DOHH2 (cell line): ENCODE results near the gene TRIM14.

Experiments used
- H3F3A ChIP-seq: fragments of 200-600 bp; sonication (generic), shearing (Covaris generic); 2 replicates; pipeline ENCODE4 v1.6.0; 2016; ENCODE audit warnings: antibody characterized with exemption, mild to moderate bottlenecking; ENCODE audit not compliant: control insufficient read depth, insufficient read depth
- H3K27ac ChIP-seq: fragments of 200-600 bp; sonication (generic); 2 replicates; pipeline ENCODE4 v1.5.1; 2014; ENCODE audit warnings: low read depth, mild to moderate bottlenecking, low read length, moderate library complexity
- H3K27me3 ChIP-seq: fragments of 200-600 bp; sonication (generic); 2 replicates; pipeline ENCODE4 v1.6.1; 2014; ENCODE audit warnings: mild to moderate bottlenecking, low read length, mixed read lengths; ENCODE audit not compliant: control insufficient read depth
- H3K36me3 ChIP-seq: fragments of 200-600 bp; sonication (generic); 2 replicates; pipeline ENCODE4 v1.6.1; 2014; ENCODE audit warnings: mild to moderate bottlenecking, low read length, moderate library complexity, mixed read lengths; ENCODE audit not compliant: control insufficient read depth
- H3K4me1 ChIP-seq: fragments of 200-600 bp; sonication (generic); 2 replicates; pipeline ENCODE4 v1.6.1; 2014; ENCODE audit warnings: mild to moderate bottlenecking, low read length, mixed read lengths; ENCODE audit not compliant: control insufficient read depth
- H3K4me2 ChIP-seq: fragments of 200-600 bp; sonication (generic); 2 replicates; pipeline ENCODE4 v1.6.0; 2014; ENCODE audit warnings: mild to moderate bottlenecking, low read length, moderate library complexity
- H3K4me3 ChIP-seq: fragments of 200-600 bp; sonication (generic); 2 replicates; pipeline ENCODE4 v1.5.1; 2014; ENCODE audit warnings: mild to moderate bottlenecking, low read length, mixed read lengths
- H3K79me2 ChIP-seq: fragments of 200-600 bp; sonication (generic); 2 replicates; pipeline ENCODE4 v1.6.1; 2014; ENCODE audit warnings: mild to moderate bottlenecking, low read length, mixed read lengths; ENCODE audit not compliant: control insufficient read depth
- H3K9me2 ChIP-seq: fragments of 200-600 bp; sonication (generic); replicated peaks from 2 replicates; pipeline ENCODE4 v1.6.1; 2014; ENCODE audit warnings: mild to moderate bottlenecking, low read length, mixed read lengths; ENCODE audit not compliant: control insufficient read depth
- H3K9me3 ChIP-seq: fragments of 200-600 bp; sonication (generic); 2 replicates; pipeline ENCODE4 v1.6.1; 2014; ENCODE audit warnings: antibody characterized with exemption, low read length, mixed read lengths; ENCODE audit not compliant: control insufficient read depth, insufficient read depth
- H4K20me1 ChIP-seq: fragments of 200-600 bp; sonication (generic); 2 replicates; pipeline ENCODE4 v1.6.0; 2014; ENCODE audit warnings: low read depth, mild to moderate bottlenecking, antibody characterized with exemption, low read length, moderate library complexity; ENCODE audit not compliant: control insufficient read depth, insufficient read depth
- EZH2phosphoT487 ChIP-seq: fragments of 200-600 bp; sonication (generic); IDR thresholded peaks from 2 replicates; pipeline ENCODE4 v1.6.1; 2017; ENCODE audit warnings: borderline replicate concordance, mild to moderate bottlenecking, antibody characterized with exemption, low read length, moderate library complexity, mixed read lengths
- TF ChIP-seq, protein P1 (sequence below): fragments of 200-600 bp; sonication (generic); IDR thresholded peaks from one replicate; pipeline ENCODE4 v1.5.1; 2014; ENCODE audit warnings: antibody characterized with exemption, mild to moderate bottlenecking, low read depth, low read length; ENCODE audit not compliant: poor library complexity, severe bottlenecking

Gene TRIM14

GRCh38 chr9:98100456-98100855 lies 18.6 kb downstream of the TRIM14 start:
- Histone ChIP-seq H3K27ac (no peak overlapping the region), H3K4me2 (peak overlapping the region; percentile 12), H4K20me1 (no peaks in the 10 kb centered on the region), H3K27me3 (no peaks in the 10 kb centered on the region), H3F3A (peaks cover 22% of the 10 kb centered on the region), H3K4me3 (0 out of 2 replicates have a peak overlapping the region, but pooled peaks have one; percentile 1), H3K4me1 (peaks cover 76% of the 10 kb centered on the region), H3K9me2 (no peaks in the 10 kb centered on the region), H3K79me2 (peaks cover 30% of the 10 kb centered on the region), H3K9me3 (no peaks in the 10 kb centered on the region), H3K36me3 (peaks cover 55% of the 10 kb centered on the region)
- TF ChIP-seq, protein P1, sequence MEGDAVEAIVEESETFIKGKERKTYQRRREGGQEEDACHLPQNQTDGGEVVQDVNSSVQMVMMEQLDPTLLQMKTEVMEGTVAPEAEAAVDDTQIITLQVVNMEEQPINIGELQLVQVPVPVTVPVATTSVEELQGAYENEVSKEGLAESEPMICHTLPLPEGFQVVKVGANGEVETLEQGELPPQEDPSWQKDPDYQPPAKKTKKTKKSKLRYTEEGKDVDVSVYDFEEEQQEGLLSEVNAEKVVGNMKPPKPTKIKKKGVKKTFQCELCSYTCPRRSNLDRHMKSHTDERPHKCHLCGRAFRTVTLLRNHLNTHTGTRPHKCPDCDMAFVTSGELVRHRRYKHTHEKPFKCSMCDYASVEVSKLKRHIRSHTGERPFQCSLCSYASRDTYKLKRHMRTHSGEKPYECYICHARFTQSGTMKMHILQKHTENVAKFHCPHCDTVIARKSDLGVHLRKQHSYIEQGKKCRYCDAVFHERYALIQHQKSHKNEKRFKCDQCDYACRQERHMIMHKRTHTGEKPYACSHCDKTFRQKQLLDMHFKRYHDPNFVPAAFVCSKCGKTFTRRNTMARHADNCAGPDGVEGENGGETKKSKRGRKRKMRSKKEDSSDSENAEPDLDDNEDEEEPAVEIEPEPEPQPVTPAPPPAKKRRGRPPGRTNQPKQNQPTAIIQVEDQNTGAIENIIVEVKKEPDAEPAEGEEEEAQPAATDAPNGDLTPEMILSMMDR: no peak
- no peak for TF ChIP-seq EZH2phosphoT487

DNA sequence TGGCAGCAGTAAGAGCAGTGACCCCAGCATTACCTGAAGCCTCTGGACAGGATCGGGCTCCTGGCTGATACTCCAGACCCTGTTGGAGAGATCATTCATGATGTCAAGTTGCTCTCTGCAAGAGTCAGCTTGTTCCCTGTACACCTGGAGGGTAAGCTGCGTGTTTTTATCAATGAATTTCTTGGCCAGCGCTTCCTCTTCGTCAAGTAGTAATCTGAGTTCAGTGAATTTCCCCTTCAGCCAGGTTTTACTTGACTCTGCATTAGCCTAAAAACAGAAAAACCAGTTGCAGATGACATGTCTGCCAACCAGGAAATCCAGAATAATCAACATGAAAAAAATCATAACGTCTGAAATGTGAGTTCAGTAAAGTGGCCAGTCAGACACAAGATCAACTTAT lies 19.1 kb downstream of the TRIM14 start:
- Histone ChIP-seq H3K4me2 (peak overlapping the region; percentile 12), H3K4me1 (peaks cover 70% of the 10 kb centered on the region)
- no peak for TF ChIP-seq EZH2phosphoT487
- TF ChIP-seq, protein P1: no peak

GRCh38 chr9:98099346-98099745 lies 19.7 kb downstream of the TRIM14 start:
- Histone ChIP-seq H3K36me3 (peaks cover 48% of the 10 kb centered on the region), H3K79me2 (peaks cover 19% of the 10 kb centered on the region), H3K9me2 (no peaks in the 10 kb centered on the region), H3F3A (peaks cover 22% of the 10 kb centered on the region), H4K20me1 (no peaks in the 10 kb centered on the region), H3K27me3 (no peaks in the 10 kb centered on the region), H3K4me2 (no peak overlapping the region), H3K9me3 (no peaks in the 10 kb centered on the region), H3K4me1 (peaks cover 64% of the 10 kb centered on the region), H3K27ac (no peak overlapping the region), H3K4me3 (no peak overlapping the region)
- TF ChIP-seq, protein P1: no peak
- TF ChIP-seq EZH2phosphoT487: no peak

More for the DNA sequence above, 19.1 kb downstream of the TRIM14 start:
- Histone ChIP-seq H3K4me3 (0 out of 2 replicates have a peak overlapping the region, but pooled peaks have one; percentile 1), H4K20me1 (no peaks in the 10 kb centered on the region), H3K36me3 (peaks cover 52% of the 10 kb centered on the region), H3F3A (peaks cover 22% of the 10 kb centered on the region), H3K9me2 (no peaks in the 10 kb centered on the region), H3K9me3 (no peaks in the 10 kb centered on the region), H3K27ac (no peak overlapping the region), H3K79me2 (peaks cover 24% of the 10 kb centered on the region), H3K27me3 (no peaks in the 10 kb centered on the region)

DNA sequence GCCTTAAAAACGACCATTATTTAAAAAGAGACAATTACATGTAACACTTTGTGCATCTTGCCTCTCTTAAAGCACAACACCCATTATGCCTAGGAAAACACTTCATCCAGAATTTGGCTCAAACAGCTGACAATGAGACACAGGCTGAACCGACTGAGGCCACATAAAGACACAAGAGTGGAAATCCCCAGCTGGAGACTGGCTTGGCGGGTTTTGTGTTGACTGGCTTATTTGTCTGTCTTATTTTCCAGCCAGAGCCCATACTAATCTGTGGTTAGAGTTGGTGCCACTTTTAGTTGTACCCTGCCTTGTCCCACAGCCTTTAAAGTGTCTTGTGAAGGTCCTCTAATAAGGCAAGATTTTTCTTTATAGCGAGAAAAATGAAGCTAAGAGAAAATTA lies 21.2 kb downstream of the TRIM14 start:
- no peak overlapping the region for H3K27ac ChIP-seq

More for the DNA sequence above, 21.2 kb downstream of the TRIM14 start:
- peaks cover 16% of the 10 kb centered on the region for H3F3A ChIP-seq
- no peaks in the 10 kb centered on the region for H3K9me2 ChIP-seq
- H3K27me3 ChIP-seq: no peaks in the 10 kb centered on the region
- peaks cover 42% of the 10 kb centered on the region for H3K36me3 ChIP-seq
- H3K4me1 ChIP-seq: peaks cover 49% of the 10 kb centered on the region
- H3K79me2 ChIP-seq: peaks cover 8% of the 10 kb centered on the region
- H3K4me2 ChIP-seq: no peak overlapping the region
- H3K9me3 ChIP-seq: no peaks in the 10 kb centered on the region
- H3K4me3 ChIP-seq: no peak overlapping the region
- no peaks in the 10 kb centered on the region for H4K20me1 ChIP-seq
- TF ChIP-seq, protein P1: no peak
- TF ChIP-seq EZH2phosphoT487: no peak
